Right lobe of liver (tissue), 4 donors: ENCODE data around the gene UAP1L1.

Experiments
- CTCF ChIP-seq, 4 donors: fragments of 200-600 bp in 3 of 4; fragments of 450-650 bp in 1 of 4; IDR thresholded peaks; one replicate each; pipeline versions ENCODE4 v1.5.1 to v1.8.0; 2016 to 2022; ENCODE audit warnings: antibody characterized with exemption in 4 of 4, mild to moderate bottlenecking in 2 of 4
- POLR2A ChIP-seq: fragments of 450-650 bp; IDR thresholded peaks from one replicate; pipeline ENCODE4 v1.6.1; 2017; ENCODE audit warnings: antibody characterized with exemption, mild to moderate bottlenecking
- donor health status: DM: no; HTN: no; CAD: no.
- donor health status: DM: no; HTN: no; CAD: no.
- donor health status: DM: no; HTN: yes; CAD: no.

- TF ChIP-seq POLR2A = no peak
- TF ChIP-seq CTCF (IDR thresholded peaks at IDR 0.05) = no peak
Observed at GRCh38 chr9:137128862-137129455, 51.6 kb downstream of the UAP1L1 start.
